ENCODE data around the gene CHST12.

DNA sequence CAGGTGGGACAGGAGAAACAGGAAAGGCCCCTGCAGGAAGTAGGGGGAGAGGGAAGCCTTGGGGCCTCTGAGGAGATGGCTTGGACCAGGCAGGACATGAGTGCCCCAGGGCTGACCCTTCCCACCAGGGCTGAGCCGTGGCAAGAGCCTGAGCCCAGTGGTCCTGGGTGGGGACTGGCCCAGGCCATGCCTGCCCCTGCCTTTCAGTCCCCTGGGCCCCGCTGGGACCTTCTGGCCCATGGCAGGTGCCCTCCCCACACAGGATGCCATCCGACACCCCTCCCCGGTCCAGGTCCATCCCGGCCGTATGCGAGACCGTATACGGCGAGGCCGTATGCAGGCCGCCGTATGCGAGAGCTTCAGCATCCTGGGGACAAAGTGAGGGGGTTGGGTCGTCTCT, 70.8 kb downstream of the CHST12 start:
- TF ChIP-seq, protein P1, sequence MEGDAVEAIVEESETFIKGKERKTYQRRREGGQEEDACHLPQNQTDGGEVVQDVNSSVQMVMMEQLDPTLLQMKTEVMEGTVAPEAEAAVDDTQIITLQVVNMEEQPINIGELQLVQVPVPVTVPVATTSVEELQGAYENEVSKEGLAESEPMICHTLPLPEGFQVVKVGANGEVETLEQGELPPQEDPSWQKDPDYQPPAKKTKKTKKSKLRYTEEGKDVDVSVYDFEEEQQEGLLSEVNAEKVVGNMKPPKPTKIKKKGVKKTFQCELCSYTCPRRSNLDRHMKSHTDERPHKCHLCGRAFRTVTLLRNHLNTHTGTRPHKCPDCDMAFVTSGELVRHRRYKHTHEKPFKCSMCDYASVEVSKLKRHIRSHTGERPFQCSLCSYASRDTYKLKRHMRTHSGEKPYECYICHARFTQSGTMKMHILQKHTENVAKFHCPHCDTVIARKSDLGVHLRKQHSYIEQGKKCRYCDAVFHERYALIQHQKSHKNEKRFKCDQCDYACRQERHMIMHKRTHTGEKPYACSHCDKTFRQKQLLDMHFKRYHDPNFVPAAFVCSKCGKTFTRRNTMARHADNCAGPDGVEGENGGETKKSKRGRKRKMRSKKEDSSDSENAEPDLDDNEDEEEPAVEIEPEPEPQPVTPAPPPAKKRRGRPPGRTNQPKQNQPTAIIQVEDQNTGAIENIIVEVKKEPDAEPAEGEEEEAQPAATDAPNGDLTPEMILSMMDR (IDR thresholded peaks at IDR 0.05): no peak
- no peak for TF ChIP-seq POLR2A (IDR thresholded peaks at IDR 0.05)

All from transverse colon (tissue), 3 donors.